D721Med (cell line): ENCODE data around the gene GNPDA1.

Experiments
- DNase-seq: peaks from one replicate; pipeline ENCODE4 v3.0.0; 2011; ENCODE audit warnings: low spot score; ENCODE audit not compliant: insufficient read length
- FAIRE-seq: peaks from 2 replicates; lab custom pipeline; 2011; peaks lifted over from hg19 to GRCh38; lab: Jason Lieb, UNC
- CTCF ChIP-seq: IDR thresholded peaks from 2 replicates; pipeline ENCODE4 v1.5.1; 2012; ENCODE audit warnings: mild to moderate bottlenecking, control low read depth; ENCODE audit not compliant: insufficient read depth; ENCODE audit errors: missing control alignments

Gene GNPDA1

GRCh38 chr5:141960449-141961323, 52.1 kb downstream of the GNPDA1 start:
- TF ChIP-seq CTCF: peak; percentile 88
- FAIRE-seq (no peak), DNase-seq (peak; percentile 67)

GRCh38 chr5:141960018-141960417, 52.8 kb downstream of the GNPDA1 start:
- DNase-seq: no peak
- TF ChIP-seq CTCF: no peak
- FAIRE-seq: no peak

- TF ChIP-seq CTCF: no peak
- FAIRE-seq (no peak), DNase-seq (no peak)
These were observed 54.2 kb downstream of the GNPDA1 start for GRCh38 chr5:141958546-141959172.

GRCh38 chr5:141958113-141958512, 54.7 kb downstream of the GNPDA1 start, which contains the start of gene PCDH12:
PCDH12 (minus strand) TSS chr5:141958202; CDS start chr5:141957851, 351 bp downstream.
- no peak for FAIRE-seq

GRCh38 chr5:141957367-141957996, 55.3 kb downstream of the GNPDA1 start:
- DNase-seq (no peak), FAIRE-seq (no peak)
- no peak for TF ChIP-seq CTCF

More at GRCh38 chr5:141958113-141958512, 54.7 kb downstream of the GNPDA1 start, which contains the start of gene PCDH12:
- TF ChIP-seq CTCF: no peak
- DNase-seq: no peak

GRCh38 chr5:141954194-141954593, 58.6 kb downstream of the GNPDA1 start:
- TF ChIP-seq CTCF: no peak
- no peak for DNase-seq
- no peak for FAIRE-seq
